ENCODE results near the gene ANXA5. TPM values are rescaled to one million over a fixed set of nuclear protein-coding genes. Genes with fewer than 3 reads are reported as not detected.

ANXA5 gene
- total and polyA plus RNA-seq, 9 of the 15 experiments (the other 6 are each of a cell fraction or from before 2014, with no cell fraction given): 49.9 to 131 (median 84.5) TPM

DNA sequence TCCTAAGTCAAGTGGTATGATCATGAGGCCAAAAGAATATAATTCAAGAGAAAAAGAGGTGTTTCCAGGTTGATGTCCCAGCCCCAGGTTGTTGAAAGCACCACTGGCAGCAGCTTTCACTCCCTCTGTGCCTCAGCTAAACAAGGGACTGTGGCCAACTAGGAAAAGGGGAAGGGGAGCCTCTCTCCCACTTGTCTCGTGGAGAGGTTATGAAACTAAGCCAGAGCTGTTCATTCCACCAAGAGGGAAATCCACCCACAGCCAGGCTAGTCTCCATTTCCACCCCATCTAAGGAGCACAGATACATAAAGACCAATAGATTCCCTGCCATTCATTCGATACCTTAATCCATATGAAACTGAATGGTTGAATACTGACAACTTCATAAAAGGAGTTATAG is 8.1 kb downstream of the ANXA5 start (continued):
- TF ChIP-seq, protein P1, sequence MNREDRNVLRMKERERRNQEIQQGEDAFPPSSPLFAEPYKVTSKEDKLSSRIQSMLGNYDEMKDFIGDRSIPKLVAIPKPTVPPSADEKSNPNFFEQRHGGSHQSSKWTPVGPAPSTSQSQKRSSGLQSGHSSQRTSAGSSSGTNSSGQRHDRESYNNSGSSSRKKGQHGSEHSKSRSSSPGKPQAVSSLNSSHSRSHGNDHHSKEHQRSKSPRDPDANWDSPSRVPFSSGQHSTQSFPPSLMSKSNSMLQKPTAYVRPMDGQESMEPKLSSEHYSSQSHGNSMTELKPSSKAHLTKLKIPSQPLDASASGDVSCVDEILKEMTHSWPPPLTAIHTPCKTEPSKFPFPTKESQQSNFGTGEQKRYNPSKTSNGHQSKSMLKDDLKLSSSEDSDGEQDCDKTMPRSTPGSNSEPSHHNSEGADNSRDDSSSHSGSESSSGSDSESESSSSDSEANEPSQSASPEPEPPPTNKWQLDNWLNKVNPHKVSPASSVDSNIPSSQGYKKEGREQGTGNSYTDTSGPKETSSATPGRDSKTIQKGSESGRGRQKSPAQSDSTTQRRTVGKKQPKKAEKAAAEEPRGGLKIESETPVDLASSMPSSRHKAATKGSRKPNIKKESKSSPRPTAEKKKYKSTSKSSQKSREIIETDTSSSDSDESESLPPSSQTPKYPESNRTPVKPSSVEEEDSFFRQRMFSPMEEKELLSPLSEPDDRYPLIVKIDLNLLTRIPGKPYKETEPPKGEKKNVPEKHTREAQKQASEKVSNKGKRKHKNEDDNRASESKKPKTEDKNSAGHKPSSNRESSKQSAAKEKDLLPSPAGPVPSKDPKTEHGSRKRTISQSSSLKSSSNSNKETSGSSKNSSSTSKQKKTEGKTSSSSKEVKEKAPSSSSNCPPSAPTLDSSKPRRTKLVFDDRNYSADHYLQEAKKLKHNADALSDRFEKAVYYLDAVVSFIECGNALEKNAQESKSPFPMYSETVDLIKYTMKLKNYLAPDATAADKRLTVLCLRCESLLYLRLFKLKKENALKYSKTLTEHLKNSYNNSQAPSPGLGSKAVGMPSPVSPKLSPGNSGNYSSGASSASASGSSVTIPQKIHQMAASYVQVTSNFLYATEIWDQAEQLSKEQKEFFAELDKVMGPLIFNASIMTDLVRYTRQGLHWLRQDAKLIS (CRISPR knock-in tag; IDR thresholded peaks at IDR 0.05): no peak
- no peak for TF ChIP-seq HBP1 (CRISPR knock-in tag; IDR thresholded peaks at IDR 0.05)
- TF ChIP-seq IFI16 (CRISPR knock-in tag; IDR thresholded peaks at IDR 0.05): no peak
- TF ChIP-seq CHD1 (IDR thresholded peaks at IDR 0.05; ENCODE audit: low read length): no peak
- no peak for TF ChIP-seq PHB2 (IDR thresholded peaks at IDR 0.05; ENCODE audit: low read depth)
- TF ChIP-seq ZNF253 (CRISPR knock-in tag; conservative IDR thresholded peaks at IDR 0.05): no peak
- TF ChIP-seq NFIC (IDR thresholded peaks at IDR 0.05): no peak
